GM04504 (cell line): ENCODE data around the gene RXFP1.

ENCODE experiments used
- DNase-seq: peaks from one replicate; pipeline ENCODE4 v3.0.0-alpha.2; 2012; ENCODE audit warnings: low read depth

Gene RXFP1

GRCh38 chr4:158543191-158543590, 21.5 kb downstream of the RXFP1 start:
- DNase-seq: no peak

DNA sequence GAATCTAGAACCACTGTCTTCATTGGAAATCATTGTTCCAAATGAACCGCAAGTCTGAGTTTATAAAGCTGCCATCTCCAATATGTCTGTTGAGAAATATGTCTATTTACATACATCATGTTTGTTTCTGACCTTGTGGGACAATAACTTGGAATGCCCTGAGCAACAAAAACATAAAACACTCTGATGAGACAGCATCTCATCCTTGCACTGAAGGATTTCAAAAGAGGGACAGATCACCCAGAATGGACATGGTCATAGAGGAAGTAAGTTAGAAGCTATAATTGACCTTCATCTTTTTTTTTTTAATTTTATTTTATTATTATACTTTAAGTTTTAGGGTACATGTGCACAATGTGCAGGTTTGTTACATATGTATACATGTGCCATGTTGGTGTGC, 22.5 kb downstream of the RXFP1 start:
- DNase-seq: no peak

DNA sequence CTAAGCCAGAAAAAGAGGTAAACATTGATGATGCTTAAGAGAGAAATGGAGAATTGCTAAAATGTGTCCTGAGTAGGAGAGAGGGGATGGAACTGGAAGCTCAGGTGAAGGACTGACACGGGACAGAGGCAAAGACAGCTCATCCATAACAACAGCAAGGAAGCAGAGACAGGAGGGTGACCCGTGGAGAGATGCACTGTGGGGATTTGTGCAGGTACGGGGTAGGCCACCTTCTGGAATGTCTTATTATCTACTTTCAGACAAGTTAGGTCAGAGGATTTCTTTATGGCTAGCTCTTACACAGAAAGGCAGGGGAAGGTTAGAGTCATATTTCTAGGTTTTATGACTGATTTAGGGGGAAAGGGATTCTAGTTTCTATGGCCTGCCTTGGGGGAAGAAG, 31.7 kb downstream of the RXFP1 start:
- DNase-seq: no peak

- DNase-seq: no peak
Measured at GRCh38 chr4:158560284-158560683, 38.6 kb downstream of the RXFP1 start.

DNA sequence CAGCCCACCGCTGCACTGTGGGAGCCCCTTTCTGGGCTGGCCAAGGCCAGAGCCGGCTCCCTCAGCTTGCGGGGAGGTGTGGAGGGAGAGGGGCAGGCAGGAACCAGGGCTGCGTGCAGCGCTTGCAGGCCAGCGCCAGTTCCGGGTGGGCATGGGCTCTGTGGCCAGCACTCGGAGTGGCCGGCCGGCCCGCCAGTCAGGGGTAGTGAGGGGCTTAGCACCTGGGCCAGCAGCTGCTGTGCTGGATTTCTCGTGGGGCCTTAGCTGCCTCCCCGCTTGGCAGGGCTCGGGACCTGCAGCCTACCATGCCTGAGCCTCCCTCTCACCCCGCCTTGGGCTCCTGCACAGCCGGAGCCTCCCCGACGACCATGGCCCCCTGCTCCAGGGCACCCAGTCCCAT, 45.2 kb downstream of the RXFP1 start:
- DNase-seq: no peak

DNA sequence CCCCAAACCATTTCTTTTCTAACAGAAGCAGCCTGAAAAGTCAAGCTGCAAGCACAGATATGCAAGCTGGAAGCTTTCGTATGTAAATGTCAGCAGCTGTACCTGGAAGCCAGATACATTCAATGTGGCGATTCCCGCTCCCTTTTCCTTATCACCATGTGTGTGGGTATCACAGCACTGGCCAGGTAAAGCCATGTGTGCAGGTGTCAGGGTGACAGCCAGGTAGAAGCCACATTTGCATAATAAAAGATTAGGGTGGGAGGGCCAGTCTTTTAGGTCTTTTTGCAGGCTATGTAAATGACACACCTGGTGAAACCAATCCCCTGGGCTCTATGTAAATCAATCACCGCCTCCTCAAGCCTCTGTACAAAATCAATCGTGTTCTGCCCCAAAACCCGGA, 50.1 kb downstream of the RXFP1 start:
- no peak for DNase-seq

- DNase-seq: no peak
Measured at GRCh38 chr4:158572608-158573007, 50.9 kb downstream of the RXFP1 start.

DNA sequence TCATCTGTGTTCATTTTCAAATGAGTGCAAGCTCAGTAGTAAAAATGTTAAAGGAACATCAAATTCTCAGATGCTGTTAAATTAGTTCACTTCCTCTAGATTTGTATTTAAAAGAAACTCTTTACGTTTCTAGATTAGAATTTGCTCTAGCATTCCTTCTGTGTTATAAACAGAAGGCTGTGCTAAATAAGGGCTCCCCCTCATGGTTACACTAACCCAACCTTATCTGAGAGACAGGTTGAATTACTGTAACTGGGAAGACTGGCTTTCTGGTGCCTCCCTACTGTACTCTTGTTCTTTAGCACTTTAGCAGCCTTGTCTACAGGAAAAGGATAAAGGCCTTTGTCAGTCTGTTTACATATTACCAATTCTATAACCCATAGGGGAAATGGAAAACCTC, 56.8 kb downstream of the RXFP1 start:
- DNase-seq: peak; percentile 4

DNA sequence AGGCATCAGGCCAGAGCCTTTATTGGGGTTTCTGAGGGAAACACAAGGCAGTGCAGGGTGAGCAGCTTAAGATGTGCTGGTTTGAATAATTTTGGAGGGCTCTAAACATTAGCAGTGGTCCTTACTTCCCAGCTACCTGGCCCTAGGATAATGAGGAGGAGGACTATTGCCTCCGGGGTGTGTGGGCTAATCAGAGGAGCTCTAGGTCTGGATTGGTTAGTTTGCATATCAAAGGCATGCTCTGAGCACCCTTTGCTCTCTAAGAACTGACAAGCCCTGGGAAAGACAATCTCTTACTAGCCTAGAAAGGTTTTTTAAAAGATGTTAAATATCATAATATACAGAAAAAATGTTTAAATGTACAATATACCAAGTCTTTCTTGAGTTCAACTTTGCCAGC, 58.4 kb downstream of the RXFP1 start:
- no peak for DNase-seq

DNA sequence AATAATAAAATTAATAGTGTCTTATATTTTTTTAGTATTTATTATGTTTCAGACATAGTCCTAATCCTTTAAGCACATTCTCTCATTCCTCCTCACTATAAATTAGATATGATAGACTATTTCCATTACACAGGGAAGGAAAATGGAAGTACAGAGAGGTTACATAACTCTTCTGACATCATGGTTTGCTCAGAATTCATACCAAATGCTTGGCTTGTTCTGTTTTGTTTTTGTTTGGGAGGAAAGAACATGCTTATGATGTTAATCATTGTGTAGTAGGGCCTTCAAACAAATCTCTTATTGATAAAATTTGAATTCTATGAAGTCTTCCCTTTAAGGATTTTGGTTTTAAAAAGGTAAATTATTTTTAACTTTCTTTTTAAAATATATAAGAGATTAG, 59.5 kb downstream of the RXFP1 start:
- DNase-seq: no peak

- DNase-seq: no peak
Measured at GRCh38 chr4:158586881-158587280, 65.2 kb downstream of the RXFP1 start.

- DNase-seq: no peak
Measured at GRCh38 chr4:158588285-158588684, 66.6 kb downstream of the RXFP1 start.

GRCh38 chr4:158588777-158589176, 67.1 kb downstream of the RXFP1 start:
- DNase-seq: no peak

DNA sequence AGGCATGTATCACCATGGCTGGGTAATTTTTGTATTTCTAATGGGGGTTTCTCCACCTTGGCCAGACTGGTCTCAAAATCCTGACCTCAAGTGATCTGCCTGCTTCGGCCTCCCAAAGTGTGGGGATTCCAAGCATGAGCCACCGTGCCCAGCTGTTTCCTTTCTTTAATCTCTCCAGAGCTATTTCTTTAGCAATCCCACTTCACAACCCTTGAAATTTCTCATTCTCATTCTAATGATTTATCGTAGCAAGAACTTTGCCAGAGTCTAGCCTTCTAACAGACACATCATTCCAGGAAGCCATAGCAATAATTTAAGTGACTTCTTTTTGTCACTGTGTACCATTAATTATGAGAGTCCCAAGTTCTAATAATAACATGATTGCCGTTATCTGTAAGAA, 68.6 kb downstream of the RXFP1 start:
- no peak for DNase-seq

DNA sequence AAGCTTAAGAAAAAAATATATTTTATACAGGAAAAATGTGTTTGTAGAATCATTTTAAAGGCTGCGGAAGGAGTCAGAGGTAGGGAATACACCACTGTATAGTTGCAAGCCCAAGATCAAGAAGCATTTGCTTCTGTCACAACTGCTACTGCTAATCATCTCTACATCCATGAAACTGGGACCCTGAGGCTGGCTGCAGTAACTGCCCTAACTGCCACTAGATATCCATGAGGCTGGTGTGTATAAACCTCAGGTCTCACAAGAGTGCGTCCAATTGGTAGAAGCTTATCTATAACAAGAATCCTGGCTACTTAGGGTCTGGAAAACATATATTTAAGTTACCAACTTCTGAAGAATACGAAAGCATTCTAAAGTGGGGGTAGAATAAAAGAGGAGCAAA, 69.1 kb downstream of the RXFP1 start:
- no peak for DNase-seq

DNA sequence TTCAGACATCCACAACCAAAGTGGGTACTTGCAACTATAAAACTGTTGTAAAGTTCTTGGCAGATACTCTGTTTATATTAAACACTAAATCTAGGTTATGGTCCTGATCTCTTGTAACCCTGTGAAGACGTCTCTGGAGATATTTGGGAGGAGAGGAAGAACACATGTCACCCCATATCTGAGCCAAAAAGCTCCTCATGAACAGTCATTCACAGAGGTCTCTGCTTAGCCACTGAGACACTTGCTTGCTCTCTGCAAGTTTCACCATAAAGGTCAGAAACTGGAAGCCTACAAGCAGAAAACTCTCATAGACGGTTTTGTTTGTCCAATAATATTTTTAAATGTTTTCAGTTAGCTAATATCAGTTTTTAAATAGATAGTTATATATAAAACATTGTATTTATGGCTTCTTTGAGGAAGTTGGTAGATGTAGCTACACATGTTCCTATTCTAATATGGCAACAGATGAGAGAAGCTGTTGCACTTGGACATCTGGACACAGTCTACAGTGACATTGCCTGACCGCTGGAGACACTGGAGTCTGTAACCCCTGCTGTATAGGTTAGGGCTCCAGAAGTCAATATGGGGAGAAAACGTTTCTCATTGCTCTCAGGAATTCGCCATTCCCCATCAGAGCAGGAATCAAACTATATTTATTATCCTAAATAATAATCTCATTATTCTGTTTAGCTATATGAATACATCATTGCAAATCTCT, 76.4 kb downstream of the RXFP1 start:
- DNase-seq: no peak

- DNase-seq: peak; percentile 4
Measured at GRCh38 chr4:158599150-158599549, 77.5 kb downstream of the RXFP1 start.

DNA sequence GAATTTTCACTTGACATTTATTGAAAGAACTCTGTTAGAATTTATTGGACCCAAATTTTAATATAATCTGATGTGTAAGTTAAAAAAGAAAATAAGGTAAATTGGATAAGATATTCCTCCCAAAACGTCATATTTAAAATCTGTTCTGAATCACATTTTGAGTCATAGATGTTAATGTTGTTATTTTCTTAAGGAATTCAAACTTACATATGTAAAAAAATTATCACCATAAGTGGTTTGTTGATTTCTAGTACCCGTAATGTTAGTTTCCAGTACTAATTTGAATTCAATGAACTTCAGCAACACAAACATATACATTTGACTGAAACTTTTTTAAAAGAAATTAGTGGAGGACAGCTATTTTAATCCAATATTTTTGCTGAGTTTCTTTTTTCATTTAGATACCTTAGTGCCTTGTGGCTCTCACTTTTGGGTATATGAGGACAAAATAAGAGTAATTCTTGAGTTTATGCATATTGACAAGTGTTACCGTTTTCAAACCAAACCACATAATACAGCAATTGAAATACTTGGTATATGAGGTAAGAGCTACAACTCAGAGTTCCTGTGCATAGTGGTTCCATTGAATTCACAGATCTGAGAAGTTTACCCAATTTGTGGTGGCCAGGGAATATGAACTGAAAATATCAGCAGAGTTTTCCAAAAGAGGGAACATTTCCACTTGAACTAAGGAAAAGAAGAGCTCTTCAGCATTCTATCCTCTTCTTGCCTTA, 78.2 kb downstream of the RXFP1 start:
- DNase-seq: no peak

DNA sequence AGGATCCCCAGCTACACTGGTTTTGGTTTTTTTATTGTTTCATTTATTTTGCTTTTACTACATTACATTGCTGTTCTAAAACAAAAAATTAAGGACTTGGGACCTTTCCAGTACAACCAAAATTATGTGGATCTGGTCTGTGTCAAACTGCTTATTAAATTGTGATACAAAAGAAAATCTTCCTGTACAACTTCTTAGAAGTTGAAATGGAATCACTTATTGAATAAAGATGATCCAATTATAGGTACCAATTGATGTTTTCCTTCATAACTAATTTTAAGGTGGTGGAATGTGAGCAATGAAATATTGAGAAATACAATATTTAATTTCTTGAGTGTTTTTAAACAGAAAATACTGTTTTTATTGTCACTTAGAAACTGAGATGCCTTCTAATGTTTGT, 82.7 kb downstream of the RXFP1 start:
- DNase-seq: no peak

- DNase-seq: no peak
Measured at GRCh38 chr4:158605393-158605792, 83.7 kb downstream of the RXFP1 start.

- DNase-seq: no peak
Measured at GRCh38 chr4:158606969-158607368, 85.3 kb downstream of the RXFP1 start.

- no peak for DNase-seq
Measured at GRCh38 chr4:158609116-158609515, 87.4 kb downstream of the RXFP1 start.

DNA sequence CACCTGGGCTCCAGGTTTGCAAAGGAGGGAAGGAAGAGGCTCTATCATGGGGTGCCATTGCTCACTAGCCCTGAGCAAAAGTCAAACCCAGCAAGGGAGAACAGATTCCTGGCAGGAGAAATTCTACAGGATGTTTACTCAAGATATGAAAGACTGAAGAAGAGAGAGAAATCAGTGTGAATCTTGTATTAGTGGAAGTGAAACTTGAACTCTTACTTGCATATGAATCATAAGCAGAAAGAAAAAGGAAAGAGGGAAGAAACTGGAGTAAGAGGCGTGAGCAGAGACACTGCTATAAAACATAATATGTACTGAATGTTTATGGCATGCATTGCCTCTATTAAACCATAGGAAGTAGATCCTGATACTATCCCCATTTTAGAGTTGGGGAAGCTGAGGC, 89.1 kb downstream of the RXFP1 start:
- DNase-seq: no peak

GRCh38 chr4:158613046-158613445, 91.4 kb downstream of the RXFP1 start:
- no peak for DNase-seq
